Measurements from ENCODE around the gene ATXN1. TPM values are rescaled to one million over a fixed set of nuclear protein-coding genes. Genes with fewer than 3 reads are reported as not detected.

Gene ATXN1
- total RNA-seq, 1 experiment from 2014 or later, result 6.3 TPM

DNA sequence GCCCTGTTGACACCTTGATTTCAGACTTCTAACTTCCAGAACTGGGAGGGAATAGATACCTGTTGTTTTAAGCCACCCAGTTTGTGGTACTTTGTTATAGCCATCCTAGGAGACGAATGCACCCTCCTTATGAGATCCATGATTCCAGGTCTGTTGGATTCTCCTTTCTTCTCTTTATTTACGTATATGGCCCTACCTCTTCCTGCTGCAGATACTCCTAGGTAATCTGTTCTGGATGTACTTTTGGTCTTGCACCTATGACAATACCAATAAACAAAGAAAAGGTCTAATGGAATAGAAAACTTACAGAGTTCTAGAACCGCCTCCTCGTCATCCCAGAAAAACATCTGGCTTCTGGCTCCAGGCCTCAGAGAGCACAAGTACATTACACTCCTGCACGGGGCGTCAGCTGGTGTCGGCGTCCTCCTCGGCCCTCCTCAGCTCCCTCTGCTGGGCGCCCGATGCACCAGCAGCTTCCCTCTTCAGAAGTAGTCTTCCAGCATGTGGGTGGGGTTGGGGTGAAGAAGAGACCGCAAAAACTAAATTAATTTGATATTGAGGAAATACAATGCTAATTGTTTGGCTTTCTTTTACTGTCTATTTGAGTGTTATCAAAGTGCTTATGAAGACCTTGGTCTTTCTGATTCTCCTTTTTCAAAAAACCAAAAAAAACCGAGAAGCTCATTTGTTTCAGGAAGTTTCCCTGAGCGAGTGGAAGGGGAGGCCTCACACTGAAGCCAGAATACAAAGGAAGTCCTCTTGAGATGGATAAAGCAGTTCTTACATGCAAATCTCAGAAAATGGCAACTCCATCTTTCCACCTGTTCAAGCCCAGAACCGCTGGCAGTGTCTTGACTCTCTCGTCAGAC is 9.7 kb upstream of the ATXN1 start:
- Histone ChIP-seq H3K27me3 (no peaks in the 10 kb centered on the region), H3K4me3 (no peak overlapping the region)
- DNase-seq, result peak; percentile 54 to 71

DNA sequence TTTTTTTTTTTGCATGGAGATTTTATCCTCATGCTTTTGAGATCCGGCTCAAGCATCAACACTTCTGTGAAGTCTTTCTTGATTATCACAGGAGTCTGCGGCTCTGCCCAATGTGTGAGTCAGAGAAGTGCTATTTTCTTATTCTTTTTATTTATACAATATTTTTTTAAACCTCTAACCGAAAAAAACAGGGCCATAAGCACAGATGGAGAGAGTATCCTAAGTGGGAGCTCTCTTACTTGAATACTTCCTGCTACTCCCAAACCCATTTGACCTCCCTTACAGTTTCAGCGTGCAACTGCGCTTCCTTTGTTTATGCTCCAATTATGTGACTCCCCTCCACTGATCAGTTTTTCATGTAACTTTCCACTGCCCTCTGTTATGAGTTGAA is 8.7 kb upstream of the ATXN1 start:
- Histone ChIP-seq H3K4me3 (no peak overlapping the region), H3K9me3 (replicated peaks) (no peaks in the 10 kb centered on the region), H3K4me1 (peaks cover 3% of the 10 kb centered on the region; the same call in 1 of the 2 replicates), H3K36me3 (no peaks in the 10 kb centered on the region), H3K27ac (no peak overlapping the region), H3K27me3 (no peaks in the 10 kb centered on the region)
- DNase-seq, result no peak

More for the DNA sequence above, 9.7 kb upstream of the ATXN1 start:
- H3K4me1 ChIP-seq, result peaks cover 1% of the 10 kb centered on the region; the same call in 1 of the 2 replicates
- no peak overlapping the region for H3K27ac ChIP-seq
- no peaks in the 10 kb centered on the region for H3K9me3 ChIP-seq (replicated peaks)
- no peaks in the 10 kb centered on the region for H3K36me3 ChIP-seq

DNA sequence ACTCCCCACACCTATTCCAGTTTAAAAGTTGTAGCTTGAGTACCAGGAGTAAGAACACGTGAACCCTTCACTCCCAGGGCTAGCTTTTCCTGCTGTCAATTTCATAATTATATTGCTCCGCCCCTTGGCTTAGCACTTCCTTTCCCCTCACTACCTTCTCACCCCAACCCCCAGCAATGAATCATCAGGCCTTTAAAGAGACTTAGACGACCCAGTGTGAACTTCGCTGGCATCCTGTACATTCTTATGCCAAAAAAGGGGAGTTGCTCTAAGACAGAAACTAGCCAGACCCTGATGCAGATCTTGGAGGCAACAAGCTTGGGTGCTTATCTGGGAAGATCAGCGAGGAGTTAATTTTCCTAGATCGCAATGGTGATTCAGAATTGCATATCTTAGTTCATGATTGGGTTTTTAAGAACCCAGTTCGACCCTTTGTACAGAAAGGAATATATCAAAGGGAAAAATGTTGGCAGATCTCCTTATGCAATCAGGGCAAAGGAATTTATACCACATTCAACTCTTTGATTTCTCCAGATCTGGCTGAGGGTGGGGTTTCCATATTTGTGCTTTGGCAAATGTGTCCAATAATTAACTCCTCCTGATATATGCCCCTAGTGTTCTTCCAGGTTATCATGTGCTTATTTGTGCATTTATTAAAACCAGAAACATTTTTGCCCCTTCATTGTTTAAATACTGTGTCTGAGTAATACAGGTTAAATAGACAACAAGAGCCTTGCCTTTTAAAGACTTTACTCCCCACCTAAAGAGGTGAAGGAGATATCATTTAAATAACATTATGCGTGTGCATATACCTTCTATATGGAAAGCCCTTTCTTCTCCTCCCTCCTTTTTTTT is 8.1 kb upstream of the ATXN1 start:
- H3K4me1 ChIP-seq, result peaks cover 3% of the 10 kb centered on the region; the same call in 1 of the 2 replicates
- no peaks in the 10 kb centered on the region for H3K9me3 ChIP-seq (replicated peaks)
- H3K27ac ChIP-seq, result no peak overlapping the region
- H3K27me3 ChIP-seq, result no peaks in the 10 kb centered on the region
- no peak overlapping the region for H3K4me3 ChIP-seq
- DNase-seq, result no peak
- H3K36me3 ChIP-seq, result no peaks in the 10 kb centered on the region

DNA sequence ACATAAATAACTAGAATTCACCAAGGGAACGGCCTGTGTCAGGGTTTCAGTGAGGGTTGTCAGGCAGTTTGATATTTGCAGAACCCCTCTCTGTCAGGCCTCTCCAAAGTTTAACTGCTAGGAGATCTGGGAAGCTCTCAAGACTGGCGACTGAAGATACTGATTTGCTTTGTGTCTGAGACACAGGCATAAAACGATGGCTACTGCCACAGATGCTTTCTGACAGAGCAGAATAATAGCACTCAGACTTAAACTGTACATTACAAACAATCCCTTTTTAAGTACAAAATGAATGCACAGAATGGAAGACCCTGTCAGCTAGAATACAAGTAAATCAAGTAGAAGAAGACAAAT is 7.2 kb upstream of the ATXN1 start:
- Histone ChIP-seq H3K4me1 (peaks cover 3% of the 10 kb centered on the region; the same call in 1 of the 2 replicates), H3K27ac (no peak overlapping the region), H3K36me3 (no peaks in the 10 kb centered on the region), H3K4me3 (no peak overlapping the region), H3K27me3 (no peaks in the 10 kb centered on the region), H3K9me3 (replicated peaks) (no peaks in the 10 kb centered on the region)
- no peak for DNase-seq

DNA sequence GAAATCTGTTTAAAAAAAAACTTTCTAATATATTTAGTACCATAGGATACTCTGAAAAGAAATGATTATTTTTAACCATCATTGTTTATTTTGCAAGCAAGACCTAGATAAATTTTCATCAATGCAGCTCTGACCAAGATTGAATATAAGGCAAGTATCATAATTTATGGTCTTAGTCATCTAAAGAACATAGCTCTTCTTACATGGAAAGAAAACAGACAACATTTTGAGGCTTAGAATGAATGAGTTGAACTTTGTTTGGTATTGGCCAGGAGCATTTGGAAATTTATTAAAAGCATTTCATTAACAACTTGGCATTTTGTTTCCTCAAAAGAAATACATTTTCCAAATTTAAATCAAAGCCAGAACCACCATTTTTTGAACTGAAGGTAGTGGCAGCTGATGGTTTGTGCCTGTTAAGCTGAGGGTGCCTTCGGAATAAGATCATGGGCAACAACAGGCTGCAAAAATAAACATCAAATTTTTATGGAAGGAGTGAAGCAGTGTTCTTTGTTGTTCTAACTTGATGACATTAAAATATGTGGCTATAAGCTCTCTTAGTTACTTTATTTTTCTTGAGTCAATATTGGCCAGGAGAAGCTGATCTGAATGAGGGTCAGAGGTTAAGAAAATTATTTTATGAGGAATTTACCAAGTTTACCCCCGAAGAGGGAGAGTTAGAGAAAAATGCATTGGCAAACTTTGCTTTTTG is 6.7 kb upstream of the ATXN1 start:
- Histone ChIP-seq H3K4me1 (peaks cover 3% of the 10 kb centered on the region; the same call in 1 of the 2 replicates), H3K9me3 (replicated peaks) (no peaks in the 10 kb centered on the region), H3K27me3 (no peaks in the 10 kb centered on the region), H3K4me3 (no peak overlapping the region), H3K36me3 (no peaks in the 10 kb centered on the region), H3K27ac (no peak overlapping the region)
- DNase-seq, result no peak

DNA sequence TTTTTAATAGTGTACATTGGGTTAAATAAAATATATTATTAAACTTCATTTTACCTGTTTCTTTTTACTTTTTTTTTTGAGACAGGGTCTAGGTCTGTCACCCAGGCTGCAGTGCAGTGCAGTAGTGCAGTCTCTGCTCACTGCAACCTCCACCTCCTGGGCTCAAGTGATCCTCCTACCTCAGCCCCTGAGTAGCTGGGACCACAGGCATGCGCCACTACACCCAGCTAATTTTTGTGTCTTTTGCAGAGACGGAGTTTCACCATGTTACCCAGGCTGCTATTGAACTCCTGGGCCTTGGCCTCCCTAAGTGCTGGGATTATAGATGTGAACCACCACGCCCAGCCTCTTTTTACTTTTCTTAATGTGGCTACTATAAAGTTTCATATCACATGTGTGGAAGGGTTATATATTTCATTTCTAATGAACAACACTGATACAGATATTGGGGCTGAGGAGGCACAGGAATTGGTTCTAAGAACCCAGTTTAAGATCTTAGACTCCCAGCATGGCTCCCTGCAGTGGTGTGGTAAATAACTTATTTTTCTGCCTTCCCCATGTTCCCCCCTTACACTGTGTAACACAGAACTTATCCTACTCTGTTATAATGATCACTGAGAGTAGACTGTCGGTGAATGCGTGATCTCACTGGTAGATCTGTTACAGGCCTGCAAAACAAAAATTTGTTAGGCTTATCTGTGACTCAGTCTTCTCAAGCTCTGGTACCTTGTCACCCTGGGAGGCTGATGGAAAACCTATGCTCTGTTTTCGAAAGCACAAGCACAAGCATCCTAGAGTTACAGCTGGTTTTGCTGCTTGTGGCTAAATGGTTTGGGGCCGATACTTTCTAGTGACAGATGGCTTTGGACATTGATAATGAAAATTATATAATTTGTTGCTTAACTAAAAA is 5.8 kb upstream of the ATXN1 start:
- no peak for DNase-seq

DNA sequence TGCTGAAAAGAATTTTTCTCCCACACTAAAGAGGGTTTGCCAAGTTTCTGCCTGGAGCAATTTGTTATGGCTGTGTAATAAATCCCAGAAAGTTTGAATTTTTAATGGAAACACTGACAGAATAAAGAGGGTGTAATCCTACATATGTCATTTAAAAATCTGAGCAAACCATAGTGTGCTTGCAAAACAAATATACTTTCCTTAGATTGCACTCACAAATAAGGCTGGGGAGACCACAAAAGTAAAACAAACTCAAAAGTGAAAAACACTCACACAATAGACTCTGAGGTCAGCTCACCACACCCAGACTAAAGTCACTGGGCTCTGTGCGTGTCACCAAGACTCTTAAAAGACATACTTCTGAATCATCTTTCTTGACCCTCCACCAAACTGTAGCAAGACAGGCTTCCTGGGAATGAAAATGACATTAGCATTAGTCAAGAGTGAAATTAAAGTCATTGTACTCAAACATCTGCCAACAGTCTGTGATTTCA is 4.8 kb upstream of the ATXN1 start:
- Histone ChIP-seq H3K27me3 (no peaks in the 10 kb centered on the region), H3K4me3 (no peak overlapping the region), H3K36me3 (no peaks in the 10 kb centered on the region), H3K9me3 (replicated peaks) (no peaks in the 10 kb centered on the region), H3K4me1 (peaks cover 3% of the 10 kb centered on the region; the same call in 1 of the 2 replicates), H3K27ac (no peak overlapping the region)
- DNase-seq, result no peak

More for the DNA sequence above, 5.8 kb upstream of the ATXN1 start:
- Histone ChIP-seq H3K27me3 (no peaks in the 10 kb centered on the region), H3K4me1 (peaks cover 3% of the 10 kb centered on the region; the same call in 1 of the 2 replicates), H3K27ac (no peak overlapping the region), H3K9me3 (replicated peaks) (no peaks in the 10 kb centered on the region), H3K36me3 (no peaks in the 10 kb centered on the region), H3K4me3 (no peak overlapping the region)

DNA sequence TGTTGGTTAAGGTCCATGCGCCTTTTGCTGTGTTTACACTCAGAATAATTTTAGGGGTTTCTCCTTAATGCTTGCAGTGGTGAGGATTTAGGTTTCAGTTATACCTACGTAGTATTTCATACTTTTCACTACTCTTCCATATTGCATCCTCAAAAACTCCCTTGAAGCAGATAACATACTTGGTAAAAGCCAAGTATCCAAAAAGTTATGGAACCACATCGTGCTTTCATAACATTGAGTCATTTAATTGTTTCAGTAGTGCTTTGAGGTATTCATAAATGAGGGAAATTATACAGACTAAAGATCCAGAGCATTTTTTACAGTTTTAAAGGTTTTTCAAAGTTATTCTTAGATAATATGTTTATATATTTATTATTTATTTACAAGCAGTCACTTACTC is 4.0 kb upstream of the ATXN1 start:
- no peak overlapping the region for H3K27ac ChIP-seq
- no peaks in the 10 kb centered on the region for H3K9me3 ChIP-seq (replicated peaks)
- H3K4me1 ChIP-seq, result peaks cover 3% of the 10 kb centered on the region; the same call in 1 of the 2 replicates
- no peak overlapping the region for H3K4me3 ChIP-seq
- no peaks in the 10 kb centered on the region for H3K27me3 ChIP-seq
- DNase-seq, result no peak
- no peaks in the 10 kb centered on the region for H3K36me3 ChIP-seq

DNA sequence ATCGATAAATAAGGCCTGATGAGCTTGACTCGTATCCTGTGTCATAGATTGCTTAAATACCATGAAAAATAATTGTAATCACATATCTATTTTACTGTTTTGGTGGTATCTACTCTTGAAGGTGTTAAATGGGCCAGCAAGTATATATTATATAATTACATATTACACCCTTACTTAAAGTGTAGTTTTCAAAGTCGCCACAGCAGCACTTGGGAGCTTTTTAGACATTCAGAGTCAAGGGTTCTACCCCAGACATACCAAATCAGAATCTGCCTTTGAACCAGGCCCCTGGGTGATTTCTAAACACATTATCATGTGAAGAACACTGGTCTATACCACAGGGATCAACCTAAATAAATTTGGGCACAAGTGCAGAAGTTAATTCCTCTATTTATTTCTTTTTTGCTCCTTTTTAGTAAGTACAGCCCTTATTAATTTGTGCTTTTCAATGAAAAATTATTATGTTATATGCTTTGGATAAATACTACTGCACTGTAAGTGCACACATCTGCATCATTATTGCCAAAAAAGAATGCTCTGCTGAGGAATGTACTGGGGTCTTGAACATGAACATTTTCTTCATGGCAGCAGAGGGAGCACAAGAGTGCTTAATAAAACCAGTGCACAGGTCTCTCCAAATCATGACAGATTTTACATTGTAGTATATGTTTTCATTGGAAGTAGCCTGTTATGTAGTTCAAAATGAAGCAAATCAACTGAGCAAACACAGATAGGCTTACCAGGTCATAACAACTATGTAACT is 3.1 kb upstream of the ATXN1 start:
- no peaks in the 10 kb centered on the region for H3K9me3 ChIP-seq (replicated peaks)
- H3K4me1 ChIP-seq, result peaks cover 3% of the 10 kb centered on the region; the same call in 1 of the 2 replicates
- H3K27me3 ChIP-seq, result no peaks in the 10 kb centered on the region
- H3K4me3 ChIP-seq, result no peak overlapping the region
- no peak overlapping the region for H3K27ac ChIP-seq
- H3K36me3 ChIP-seq, result no peaks in the 10 kb centered on the region
- peak in 1 of 2 experiments; percentile 45 for DNase-seq

DNA sequence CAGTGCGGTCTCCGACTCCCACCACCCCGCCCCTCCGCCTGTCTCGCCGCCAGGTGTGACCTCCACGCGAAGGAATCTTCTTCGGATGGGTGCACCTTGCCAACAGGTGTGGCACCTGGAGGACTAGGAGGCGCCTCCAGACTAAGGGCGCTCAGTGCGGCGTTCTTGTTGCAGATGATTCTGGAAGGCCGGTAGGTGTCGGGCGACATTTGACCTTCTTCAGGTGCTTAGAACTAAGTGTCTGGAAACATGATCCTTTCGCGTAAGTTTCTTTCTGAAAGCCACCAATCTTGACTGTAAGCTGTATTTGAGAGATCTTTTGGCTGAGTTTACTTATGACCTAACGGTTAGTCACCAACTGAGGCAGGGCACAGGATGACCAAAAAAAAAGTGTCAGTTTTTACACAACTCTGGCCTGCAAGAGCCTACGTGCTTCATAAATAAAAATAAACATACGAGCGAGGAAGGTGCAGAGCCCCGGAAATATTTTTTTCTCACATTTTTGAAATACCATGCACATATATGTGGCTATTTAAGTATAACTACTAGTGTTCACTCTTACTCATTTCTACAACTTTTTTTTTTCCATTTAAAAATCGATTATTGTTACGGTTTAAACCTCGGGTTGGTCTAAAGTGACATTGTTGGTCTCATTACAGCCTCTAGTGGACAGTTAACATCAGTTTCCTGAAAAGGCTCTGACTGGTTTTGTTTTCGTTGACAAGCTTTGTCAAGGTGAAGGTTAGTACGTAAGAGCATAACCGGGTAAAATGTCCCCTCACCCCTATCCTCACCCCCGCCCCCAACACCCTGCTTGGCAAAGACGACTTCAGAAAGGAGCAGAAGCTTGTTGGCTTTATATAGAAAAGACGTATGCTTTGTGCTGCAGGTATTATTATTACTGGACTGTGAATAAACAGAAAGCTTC is 1.6 kb upstream of the ATXN1 start:
- Histone ChIP-seq H3K4me1 (peaks cover 5% of the 10 kb centered on the region), H3K27me3 (no peaks in the 10 kb centered on the region), H3K4me3 (peak overlapping the region; percentile 78), H3K36me3 (no peaks in the 10 kb centered on the region), H3K9me3 (replicated peaks) (no peaks in the 10 kb centered on the region), H3K27ac (no peak overlapping the region)
- peak in 1 of 2 experiments; percentile 53 for DNase-seq

DNA sequence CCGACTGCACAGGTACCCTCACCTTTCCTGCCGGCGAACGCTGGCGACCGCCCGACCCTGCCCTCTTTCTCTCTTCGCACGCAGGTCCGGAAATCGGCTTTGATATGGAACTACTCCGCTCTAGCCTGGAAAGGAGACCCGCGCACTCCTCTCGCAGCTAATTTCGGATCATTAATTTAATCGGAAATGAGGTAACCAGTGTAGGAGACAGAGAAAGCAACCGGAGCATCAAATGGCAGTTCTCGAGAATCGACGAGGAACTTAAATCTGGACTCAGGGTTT is 949 bp upstream of the ATXN1 start:
- Histone ChIP-seq H3K4me1 (peaks cover 5% of the 10 kb centered on the region), H3K27me3 (no peaks in the 10 kb centered on the region), H3K4me3 (peak overlapping the region; percentile 78)

DNA sequence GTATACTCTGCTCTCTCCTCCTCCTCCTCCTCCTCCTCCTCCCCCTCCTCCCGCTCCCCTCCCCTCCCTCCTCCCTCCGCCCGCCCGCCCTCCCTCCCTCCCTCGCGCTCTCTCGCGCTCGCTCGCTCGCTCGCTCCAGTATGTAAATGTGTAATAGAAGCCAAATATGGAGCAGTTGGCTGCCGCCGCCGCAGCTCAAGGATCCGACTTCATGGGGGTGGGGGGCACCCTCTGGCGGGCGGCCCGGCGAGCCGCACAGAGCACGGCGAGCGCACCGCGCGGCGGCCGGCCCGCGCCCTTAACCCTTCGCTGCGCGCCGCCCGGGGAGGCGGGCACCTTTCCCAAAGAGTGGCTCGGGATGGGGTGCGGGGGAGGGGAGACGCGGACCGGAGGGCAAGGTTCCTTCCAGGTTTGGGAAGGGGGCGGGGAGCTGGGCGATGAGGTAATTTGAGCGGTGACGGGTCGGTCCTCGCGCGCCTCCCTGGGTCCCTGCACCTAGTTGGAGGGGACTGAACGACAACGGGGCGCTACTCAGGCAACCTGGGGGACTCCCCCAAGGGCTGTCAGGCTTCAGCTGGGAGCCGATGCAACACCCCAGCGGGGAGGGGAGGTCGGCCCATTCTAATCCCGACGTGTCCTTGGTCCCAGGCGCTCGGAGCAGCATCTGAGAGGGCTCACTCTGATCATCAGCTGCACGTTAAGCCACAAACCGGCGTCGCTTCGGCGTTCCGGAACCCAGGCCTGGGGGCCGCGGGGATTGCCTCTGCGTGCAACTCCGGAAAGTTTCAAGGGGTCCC is 409 bp upstream of the ATXN1 start:
- peak overlapping the region; percentile 78 for H3K4me3 ChIP-seq
- no peaks in the 10 kb centered on the region for H3K9me3 ChIP-seq (replicated peaks)
- DNase-seq, result peak; percentile 80 to 81
- no peaks in the 10 kb centered on the region for H3K27me3 ChIP-seq
- H3K36me3 ChIP-seq, result no peaks in the 10 kb centered on the region
- H3K27ac ChIP-seq, result peak overlapping the region; percentile 5; the same call in 1 of the 2 replicates
- H3K4me1 ChIP-seq, result peaks cover 5% of the 10 kb centered on the region

More for the DNA sequence above, 949 bp upstream of the ATXN1 start:
- Histone ChIP-seq H3K9me3 (replicated peaks) (no peaks in the 10 kb centered on the region), H3K36me3 (no peaks in the 10 kb centered on the region), H3K27ac (peak overlapping the region; percentile 5; the same call in 1 of the 2 replicates)
- DNase-seq, result peak in 1 of 2 experiments; percentile 27

Data from SJCRH30 (cell line).